GM23338 (cell line): ENCODE measurements around the gene ALAD. TPM values are rescaled to one million over a fixed set of nuclear protein-coding genes. Genes with fewer than 3 reads are reported as not detected.

Experiments
- ATAC-seq: fragments of 200-7000 bp; cut with Tn5 transposase; 3 replicates; pipeline ENCODE4 v1.9.1; 2020
- DNase-seq: peaks from one replicate; pipeline ENCODE4 v3.0.0-alpha.2; 2015; ENCODE audit warnings: low spot score
- H2AFZ ChIP-seq: fragments of 200-600 bp; sonication (generic); 2 replicates; pipeline ENCODE4 v1.8.0; 2016; ENCODE audit warnings: antibody characterized with exemption, mild to moderate bottlenecking, moderate library complexity
- H3F3A ChIP-seq: fragments of 200-600 bp; sonication (generic); replicated peaks from 2 replicates; pipeline ENCODE4 v1.8.0; 2017; ENCODE audit warnings: antibody characterized with exemption, mixed run types, low read depth
- H3K27ac ChIP-seq: fragments of 200-600 bp; sonication (generic); 2 replicates; pipeline ENCODE4 v1.6.1; 2016; ENCODE audit warnings: low read depth
- H3K27me3 ChIP-seq: fragments of 200-600 bp; sonication (generic); 2 replicates; pipeline ENCODE4 v1.8.0; 2016; ENCODE audit warnings: mild to moderate bottlenecking, mixed run types, moderate library complexity; ENCODE audit not compliant: insufficient read depth
- H3K36me3 ChIP-seq: fragments of 200-600 bp; sonication (generic); 2 replicates; pipeline ENCODE4 v1.8.0; 2016; ENCODE audit warnings: mild to moderate bottlenecking; ENCODE audit not compliant: insufficient read depth
- H3K4me1 ChIP-seq: fragments of 200-600 bp; sonication (generic); 2 replicates; pipeline ENCODE4 v1.8.0; 2016; ENCODE audit warnings: mild to moderate bottlenecking, moderate library complexity; ENCODE audit not compliant: insufficient read depth
- H3K4me2 ChIP-seq: fragments of 200-600 bp; sonication (generic); 2 replicates; pipeline ENCODE4 v1.7.1; 2017; ENCODE audit warnings: mixed run types
- H3K4me3 ChIP-seq: fragments of 200-600 bp; sonication (generic); 2 replicates; pipeline ENCODE4 v1.6.1; 2016; ENCODE audit warnings: mixed run types
- H3K79me2 ChIP-seq: fragments of 200-600 bp; sonication (generic); replicated peaks from 2 replicates; pipeline ENCODE4 v1.8.0; 2017; ENCODE audit warnings: mild to moderate bottlenecking; ENCODE audit not compliant: insufficient read depth
- H3K9me2 ChIP-seq: fragments of 200-600 bp; sonication (generic); 2 replicates; pipeline ENCODE4 v1.8.0; 2017; ENCODE audit not compliant: insufficient read depth
- H4K20me1 ChIP-seq: fragments of 200-600 bp; sonication (generic); replicated peaks from 2 replicates; pipeline ENCODE4 v1.8.0; 2017; ENCODE audit warnings: mild to moderate bottlenecking; ENCODE audit not compliant: insufficient read depth
- H3K27ac Mint-ChIP-seq: 2 replicates; pipeline ENCODE4 v1.8.0; 2020; ENCODE audit warnings: inconsistent platforms, mild to moderate bottlenecking, moderate library complexity, mixed read lengths
- H3K27me3 Mint-ChIP-seq: 3 replicates; pipeline ENCODE4 v1.8.0; 2022; ENCODE audit warnings: low read depth, mild to moderate bottlenecking, moderate library complexity, mixed read lengths, inconsistent platforms; ENCODE audit not compliant: insufficient read depth, poor library complexity
- H3K36me3 Mint-ChIP-seq: 3 replicates; pipeline ENCODE4 v1.8.0; 2021; ENCODE audit warnings: low read depth, mild to moderate bottlenecking, inconsistent platforms, moderate library complexity, mixed read lengths
- H3K4me1 Mint-ChIP-seq: 3 replicates; pipeline ENCODE4 v1.8.0; 2020; ENCODE audit warnings: mild to moderate bottlenecking, inconsistent platforms, mixed read lengths
- H3K4me3 Mint-ChIP-seq: 3 replicates; pipeline ENCODE4 v1.8.0; 2021; ENCODE audit warnings: moderate library complexity, mild to moderate bottlenecking, inconsistent platforms, mixed read lengths
- H3K9me3 Mint-ChIP-seq: 3 replicates; pipeline ENCODE4 v1.8.0; 2020; ENCODE audit warnings: moderate library complexity, mild to moderate bottlenecking, inconsistent platforms, mixed read lengths
- CREB1 ChIP-seq: fragments of 250-450 bp; sonication (Bioruptor Pico); IDR thresholded peaks from 2 replicates; pipeline ENCODE4 v1.5.0; 2020; ENCODE audit warnings: low read depth, mild to moderate bottlenecking, moderate library complexity
- CTCF ChIP-seq, 2 experiments: fragments of 200-600 bp in 1 of 2; sonication (generic) in 1 of 2; conservative IDR thresholded peaks; 2 replicates each; pipeline versions ENCODE4 v1.5.1 to v1.6.1; 2016 to 2017; ENCODE audit warnings: antibody characterized with exemption in 2 of 2, low read depth in 2 of 2, mild to moderate bottlenecking in 2 of 2, moderate library complexity in 1 of 2
- ETS1 ChIP-seq: IDR thresholded peaks from 2 replicates; pipeline ENCODE4 v1.6.1; 2016; ENCODE audit warnings: antibody characterized with exemption
- EZH2 ChIP-seq: fragments of 200-600 bp; sonication (generic); IDR thresholded peaks from one replicate; pipeline ENCODE4 v1.8.0; 2017; ENCODE audit warnings: antibody characterized with exemption, mild to moderate bottlenecking, low read depth; ENCODE audit not compliant: unreplicated experiment
- EZH2phosphoT487 ChIP-seq: fragments of 200-600 bp; sonication (generic); IDR thresholded peaks from one replicate; pipeline ENCODE4 v1.8.1; 2018; ENCODE audit warnings: antibody characterized with exemption; ENCODE audit not compliant: unreplicated experiment
- JUNB ChIP-seq: IDR thresholded peaks from one replicate; pipeline ENCODE4 v1.6.1; 2016; ENCODE audit warnings: antibody characterized with exemption; ENCODE audit not compliant: unreplicated experiment
- NANOG ChIP-seq: IDR thresholded peaks from 2 replicates; pipeline ENCODE4 v1.6.1; 2016; ENCODE audit warnings: antibody characterized with exemption, borderline replicate concordance
- POLR2AphosphoS5 ChIP-seq: IDR thresholded peaks from 2 replicates; pipeline ENCODE4 v1.6.1; 2016; ENCODE audit warnings: antibody characterized with exemption, low read depth
- STAT1 ChIP-seq: IDR thresholded peaks from one replicate; pipeline ENCODE4 v1.6.1; 2016; ENCODE audit warnings: antibody characterized with exemption; ENCODE audit not compliant: unreplicated experiment
- ZNF114 ChIP-seq: fragments of 250-450 bp; sonication (Bioruptor Pico); IDR thresholded peaks from 2 replicates; pipeline ENCODE4 v1.5.0; 2020; ENCODE audit warnings: mild to moderate bottlenecking, moderate library complexity
- ZNF331 ChIP-seq: fragments of 250-450 bp; sonication (Bioruptor Pico); IDR thresholded peaks from 2 replicates; pipeline ENCODE4 v1.5.0; 2020; ENCODE audit warnings: low read depth, mild to moderate bottlenecking, moderate library complexity
- ZNF462 ChIP-seq: fragments of 250-450 bp; sonication (Bioruptor Pico); IDR thresholded peaks from 2 replicates; pipeline ENCODE4 v1.5.0; 2020; ENCODE audit warnings: mild to moderate bottlenecking, moderate library complexity
- polyA plus RNA-seq: library from polyadenylated mRNA; unstranded; fragments of >200 nt; fragmentation: Nextera tagmentation; extraction: Ambion mirVana; gene quantifications from 2 replicates; pipeline ENCODE4 v1.2.1, GENCODE V29; 2016
- total RNA-seq: library from RNA; depleted of rRNA; stranded (reverse); fragments of >200 nt; shearing (Covaris generic); gene quantifications from 2 replicates; pipeline ENCODE4 v1.2.3, GENCODE V29; 2014
- TF ChIP-seq, protein P1 (sequence below): IDR thresholded peaks from one replicate; pipeline ENCODE4 v1.6.1; 2018; ENCODE audit warnings: antibody characterized with exemption; ENCODE audit not compliant: unreplicated experiment

ALAD gene
- total and polyA plus RNA-seq, 2 experiments from 2014 or later = 7.1 to 10.1 TPM

- Histone ChIP-seq H3K4me2 (no peak overlapping the region), H3K9me2 (no peaks in the 10 kb centered on the region), H2AFZ (no peak overlapping the region), H3K4me3 (no peak overlapping the region), H3K36me3 (no peaks in the 10 kb centered on the region), H3K4me1 (no peaks in the 10 kb centered on the region), H4K20me1 (no peaks in the 10 kb centered on the region), H3F3A (no peaks in the 10 kb centered on the region), H3K79me2 (no peaks in the 10 kb centered on the region), H3K27me3 (no peaks in the 10 kb centered on the region), H3K27ac (no peak overlapping the region)
- no peak for DNase-seq
- no peak for TF ChIP-seq ZNF331
- TF ChIP-seq POLR2AphosphoS5 = no peak
- TF ChIP-seq CTCF (conservative IDR thresholded peaks at IDR 0.05; ENCODE audit: low read depth in 2 of 2) = no peak
- TF ChIP-seq, protein P1, sequence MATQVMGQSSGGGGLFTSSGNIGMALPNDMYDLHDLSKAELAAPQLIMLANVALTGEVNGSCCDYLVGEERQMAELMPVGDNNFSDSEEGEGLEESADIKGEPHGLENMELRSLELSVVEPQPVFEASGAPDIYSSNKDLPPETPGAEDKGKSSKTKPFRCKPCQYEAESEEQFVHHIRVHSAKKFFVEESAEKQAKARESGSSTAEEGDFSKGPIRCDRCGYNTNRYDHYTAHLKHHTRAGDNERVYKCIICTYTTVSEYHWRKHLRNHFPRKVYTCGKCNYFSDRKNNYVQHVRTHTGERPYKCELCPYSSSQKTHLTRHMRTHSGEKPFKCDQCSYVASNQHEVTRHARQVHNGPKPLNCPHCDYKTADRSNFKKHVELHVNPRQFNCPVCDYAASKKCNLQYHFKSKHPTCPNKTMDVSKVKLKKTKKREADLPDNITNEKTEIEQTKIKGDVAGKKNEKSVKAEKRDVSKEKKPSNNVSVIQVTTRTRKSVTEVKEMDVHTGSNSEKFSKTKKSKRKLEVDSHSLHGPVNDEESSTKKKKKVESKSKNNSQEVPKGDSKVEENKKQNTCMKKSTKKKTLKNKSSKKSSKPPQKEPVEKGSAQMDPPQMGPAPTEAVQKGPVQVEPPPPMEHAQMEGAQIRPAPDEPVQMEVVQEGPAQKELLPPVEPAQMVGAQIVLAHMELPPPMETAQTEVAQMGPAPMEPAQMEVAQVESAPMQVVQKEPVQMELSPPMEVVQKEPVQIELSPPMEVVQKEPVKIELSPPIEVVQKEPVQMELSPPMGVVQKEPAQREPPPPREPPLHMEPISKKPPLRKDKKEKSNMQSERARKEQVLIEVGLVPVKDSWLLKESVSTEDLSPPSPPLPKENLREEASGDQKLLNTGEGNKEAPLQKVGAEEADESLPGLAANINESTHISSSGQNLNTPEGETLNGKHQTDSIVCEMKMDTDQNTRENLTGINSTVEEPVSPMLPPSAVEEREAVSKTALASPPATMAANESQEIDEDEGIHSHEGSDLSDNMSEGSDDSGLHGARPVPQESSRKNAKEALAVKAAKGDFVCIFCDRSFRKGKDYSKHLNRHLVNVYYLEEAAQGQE = no peak
- TF ChIP-seq NANOG = no peak
- no peak for TF ChIP-seq ZNF462 (CRISPR knock-in tag)
- no peak for TF ChIP-seq EZH2
- no peak for TF ChIP-seq JUNB
- TF ChIP-seq ETS1 = no peak
- TF ChIP-seq CREB1 (CRISPR knock-in tag) = no peak
- TF ChIP-seq ZNF114 (CRISPR knock-in tag) = no peak
- TF ChIP-seq EZH2phosphoT487 = no peak
- no peak for TF ChIP-seq STAT1
- Mint-ChIP-seq H3K9me3 (no peaks in the 10 kb centered on the region), H3K27me3 (peaks cover 4% of the 10 kb centered on the region), H3K36me3 (peaks cover 6% of the 10 kb centered on the region; the same call in 2 of the 3 replicates), H3K4me3 (no peak overlapping the region), H3K27ac (no peak overlapping the region), H3K4me1 (peaks cover 6% of the 10 kb centered on the region)
- ATAC-seq = no peak
Measured at GRCh38 chr9:113373676-113374392, 27.2 kb downstream of the ALAD start.
